Activated CD8-positive, alpha-beta memory T cell treated with anti-CD3 and anti-CD28 coated beads, Interleukin-2, amount 50 U/mL, for 1 hour (primary cell): ENCODE data around the gene PCGF5.

Experiments
- DNase-seq: peaks from one replicate; pipeline ENCODE4 v3.0.0-alpha.2; 2020; ENCODE audit errors: extremely low read depth

PCGF5 gene

GRCh38 chr10:91328320-91328984 is 108.0 kb downstream of the PCGF5 start:
- no peak for DNase-seq
